Measurements from ENCODE around the gene CKAP5. TPM values are rescaled to one million over a fixed set of nuclear protein-coding genes. Genes with fewer than 3 reads are reported as not detected.

The CKAP5 gene
- total and polyA plus RNA-seq, 2 donors (not counting 1 experiment from before 2014, with no cell fraction given), result 64.7 to 111 TPM

- Histone ChIP-seq H3K27ac (ENCODE audit: insufficient read depth, low read length) (no peak overlapping the region), H2AFZ (ENCODE audit: low read length) (no peak overlapping the region), H3K4me2 (ENCODE audit: extremely low read depth, insufficient read depth, low read length) (no peak overlapping the region), H3K4me3 (replicated peaks in 1 of 4; ENCODE audit: control extremely low read depth in 1 of 4, insufficient read depth in 1 of 4, low read depth in 3 of 4, low read length in 4 of 4) (no peak overlapping the region), H3K9me3 (ENCODE audit: control insufficient read depth, insufficient read depth, low read depth, low read length) (no peaks in the 10 kb centered on the region), H3K9ac (ENCODE audit: insufficient read depth, low read length) (no peak overlapping the region), H3K4me1 (ENCODE audit: control insufficient read depth, extremely low read depth, insufficient read depth, low read length) (no peaks in the 10 kb centered on the region), H3K79me2 (ENCODE audit: control insufficient read depth, insufficient read depth, low read length) (no peaks in the 10 kb centered on the region), H3K36me3 (ENCODE audit: control insufficient read depth, insufficient read depth, low read length) (no peaks in the 10 kb centered on the region), H4K20me1 (ENCODE audit: control insufficient read depth, extremely low read depth, insufficient read depth, low read length) (no peaks in the 10 kb centered on the region), H3K27me3 (ENCODE audit: control insufficient read depth, insufficient read depth, low read length) (no peaks in the 10 kb centered on the region)
- TF ChIP-seq CTCF (conservative IDR thresholded peaks at IDR 0.05 in 1 of 2, IDR thresholded peaks at IDR 0.05 in 1 of 2; ENCODE audit: low read depth in 1 of 2, low read length in 2 of 2) (no peak), EZH2 (IDR thresholded peaks at IDR 0.05; ENCODE audit: low read length, missing control alignments) (no peak)
- DNase-seq (ENCODE audit: low read depth in 2 of 2), result no peak
These were observed 13.0 kb upstream of the CKAP5 start for GRCh38 chr11:46858920-46859546.

- no peaks in the 10 kb centered on the region for H4K20me1 ChIP-seq (ENCODE audit: control insufficient read depth, extremely low read depth, insufficient read depth, low read length)
- H3K9ac ChIP-seq (ENCODE audit: insufficient read depth, low read length), result no peak overlapping the region
- no peaks in the 10 kb centered on the region for H3K4me1 ChIP-seq (ENCODE audit: control insufficient read depth, extremely low read depth, insufficient read depth, low read length)
- H3K4me2 ChIP-seq (ENCODE audit: extremely low read depth, insufficient read depth, low read length), result no peak overlapping the region
- no peaks in the 10 kb centered on the region for H3K79me2 ChIP-seq (ENCODE audit: control insufficient read depth, insufficient read depth, low read length)
- no peaks in the 10 kb centered on the region for H3K9me3 ChIP-seq (ENCODE audit: control insufficient read depth, insufficient read depth, low read depth, low read length)
- no peak overlapping the region for H2AFZ ChIP-seq (ENCODE audit: low read length)
- H3K27me3 ChIP-seq (ENCODE audit: control insufficient read depth, insufficient read depth, low read length), result no peaks in the 10 kb centered on the region
- no peak overlapping the region for H3K4me3 ChIP-seq (replicated peaks in 1 of 4; ENCODE audit: control extremely low read depth in 1 of 4, insufficient read depth in 1 of 4, low read depth in 3 of 4, low read length in 4 of 4)
- no peak overlapping the region for H3K27ac ChIP-seq (ENCODE audit: insufficient read depth, low read length)
- TF ChIP-seq CTCF (conservative IDR thresholded peaks at IDR 0.05 in 1 of 2, IDR thresholded peaks at IDR 0.05 in 1 of 2; ENCODE audit: low read depth in 1 of 2, low read length in 2 of 2) (no peak), EZH2 (IDR thresholded peaks at IDR 0.05; ENCODE audit: low read length, missing control alignments) (no peak)
- H3K36me3 ChIP-seq (ENCODE audit: control insufficient read depth, insufficient read depth, low read length), result no peaks in the 10 kb centered on the region
- no peak for DNase-seq (ENCODE audit: low read depth in 2 of 2)
These were observed 11.6 kb upstream of the CKAP5 start for GRCh38 chr11:46857666-46858065.

- DNase-seq (ENCODE audit: low read depth in 2 of 2), result no peak
- no peak overlapping the region for H3K4me2 ChIP-seq (ENCODE audit: extremely low read depth, insufficient read depth, low read length)
- H3K27ac ChIP-seq (ENCODE audit: insufficient read depth, low read length), result no peak overlapping the region
These were observed 10.7 kb upstream of the CKAP5 start for GRCh38 chr11:46856605-46857343.

More at GRCh38 chr11:46856605-46857343, 10.7 kb upstream of the CKAP5 start:
- no peaks in the 10 kb centered on the region for H3K36me3 ChIP-seq (ENCODE audit: control insufficient read depth, insufficient read depth, low read length)
- no peaks in the 10 kb centered on the region for H3K4me1 ChIP-seq (ENCODE audit: control insufficient read depth, extremely low read depth, insufficient read depth, low read length)
- TF ChIP-seq EZH2 (IDR thresholded peaks at IDR 0.05; ENCODE audit: low read length, missing control alignments), result no peak
- TF ChIP-seq CTCF (conservative IDR thresholded peaks at IDR 0.05 in 1 of 2, IDR thresholded peaks at IDR 0.05 in 1 of 2; ENCODE audit: low read depth in 1 of 2, low read length in 2 of 2), result no peak
- H3K9ac ChIP-seq (ENCODE audit: insufficient read depth, low read length), result no peak overlapping the region
- no peaks in the 10 kb centered on the region for H3K27me3 ChIP-seq (ENCODE audit: control insufficient read depth, insufficient read depth, low read length)
- H2AFZ ChIP-seq (ENCODE audit: low read length), result no peak overlapping the region
- H4K20me1 ChIP-seq (ENCODE audit: control insufficient read depth, extremely low read depth, insufficient read depth, low read length), result no peaks in the 10 kb centered on the region
- no peaks in the 10 kb centered on the region for H3K9me3 ChIP-seq (ENCODE audit: control insufficient read depth, insufficient read depth, low read depth, low read length)
- no peaks in the 10 kb centered on the region for H3K79me2 ChIP-seq (ENCODE audit: control insufficient read depth, insufficient read depth, low read length)
- H3K4me3 ChIP-seq (replicated peaks in 1 of 4; ENCODE audit: control extremely low read depth in 1 of 4, insufficient read depth in 1 of 4, low read depth in 3 of 4, low read length in 4 of 4), result no peak overlapping the region

All from fibroblast of lung (primary cell).